ENCODE results near the gene ST3GAL4. TPM values are rescaled to one million over a fixed set of nuclear protein-coding genes. Genes with fewer than 3 reads are reported as not detected.

The ST3GAL4 gene
- total RNA-seq, 1 donor from 2014 or later = 0.71 TPM

DNA sequence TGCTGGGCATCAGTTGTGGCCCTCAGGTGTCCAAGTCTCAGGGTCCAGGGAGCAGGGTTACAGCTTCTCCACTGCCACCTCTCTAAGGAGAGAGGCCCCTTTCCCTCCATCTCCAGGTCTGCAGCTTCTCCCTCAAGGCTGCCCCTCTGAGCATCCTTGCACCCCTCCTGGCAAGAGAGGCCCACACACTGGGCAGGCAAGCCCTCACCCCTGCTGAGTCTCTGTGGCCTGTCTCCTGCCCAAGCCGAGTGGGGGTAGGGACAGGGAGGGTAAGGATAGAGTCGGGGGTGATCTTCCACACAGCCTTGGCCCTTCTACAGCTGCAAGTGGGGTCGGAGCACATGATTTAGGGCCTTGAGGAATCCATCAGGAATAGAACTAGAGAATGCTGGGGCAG, 76.6 kb downstream of the ST3GAL4 start:
- Mint-ChIP-seq H3K4me3 (no peak overlapping the region), H3K4me1 (peaks cover 2% of the 10 kb centered on the region), H3K9me3 (no peaks in the 10 kb centered on the region), H3K27me3 (no peaks in the 10 kb centered on the region), H3K36me3 (ENCODE audit: low read depth) (no peaks in the 10 kb centered on the region), H3K27ac (no peak overlapping the region)
- POLR2A ChIA-PET = no interaction called here
- intact Hi-C loops (cut with micrococcal nuclease) = no loop called here
- TF ChIP-seq, protein P1, sequence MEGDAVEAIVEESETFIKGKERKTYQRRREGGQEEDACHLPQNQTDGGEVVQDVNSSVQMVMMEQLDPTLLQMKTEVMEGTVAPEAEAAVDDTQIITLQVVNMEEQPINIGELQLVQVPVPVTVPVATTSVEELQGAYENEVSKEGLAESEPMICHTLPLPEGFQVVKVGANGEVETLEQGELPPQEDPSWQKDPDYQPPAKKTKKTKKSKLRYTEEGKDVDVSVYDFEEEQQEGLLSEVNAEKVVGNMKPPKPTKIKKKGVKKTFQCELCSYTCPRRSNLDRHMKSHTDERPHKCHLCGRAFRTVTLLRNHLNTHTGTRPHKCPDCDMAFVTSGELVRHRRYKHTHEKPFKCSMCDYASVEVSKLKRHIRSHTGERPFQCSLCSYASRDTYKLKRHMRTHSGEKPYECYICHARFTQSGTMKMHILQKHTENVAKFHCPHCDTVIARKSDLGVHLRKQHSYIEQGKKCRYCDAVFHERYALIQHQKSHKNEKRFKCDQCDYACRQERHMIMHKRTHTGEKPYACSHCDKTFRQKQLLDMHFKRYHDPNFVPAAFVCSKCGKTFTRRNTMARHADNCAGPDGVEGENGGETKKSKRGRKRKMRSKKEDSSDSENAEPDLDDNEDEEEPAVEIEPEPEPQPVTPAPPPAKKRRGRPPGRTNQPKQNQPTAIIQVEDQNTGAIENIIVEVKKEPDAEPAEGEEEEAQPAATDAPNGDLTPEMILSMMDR (IDR thresholded peaks at IDR 0.05) = no peak
- no peak for ATAC-seq (ENCODE audit: low read depth)
- no peak for DNase-seq
- CTCF ChIA-PET = interaction anchor here (1.4 to 1.9 kb wide), 2 partner anchors 9 to 49 kb away, joined by 4 read pairs; no protein-coding TSS in a partner anchor

DNA sequence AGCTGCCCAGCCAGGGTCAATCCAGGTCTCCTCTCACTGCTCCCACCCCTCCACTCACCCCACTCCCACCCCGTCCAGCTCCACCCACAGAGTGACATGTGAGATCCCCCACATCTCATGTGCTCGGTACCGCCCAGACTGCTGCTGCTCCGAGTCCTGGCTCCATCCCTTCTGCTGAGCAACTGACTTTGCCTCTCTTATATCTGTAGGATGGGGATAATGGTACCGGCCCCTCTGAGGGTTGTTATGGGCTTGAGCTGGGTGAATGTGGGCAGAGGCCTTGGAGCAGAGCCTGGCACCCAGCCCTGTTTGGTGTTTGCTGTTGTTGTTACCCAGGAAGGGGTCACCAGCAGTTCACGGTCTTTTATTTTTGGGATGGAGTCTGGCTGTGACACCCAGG, 77.0 kb downstream of the ST3GAL4 start:
- no peak overlapping the region for H3K27ac Mint-ChIP-seq
- H3K36me3 Mint-ChIP-seq (ENCODE audit: low read depth) = no peaks in the 10 kb centered on the region
- TF ChIP-seq, protein P1 (IDR thresholded peaks at IDR 0.05) = no peak
- no peaks in the 10 kb centered on the region for H3K27me3 Mint-ChIP-seq
- intact Hi-C loops (cut with micrococcal nuclease) = no loop called here
- no peaks in the 10 kb centered on the region for H3K4me1 Mint-ChIP-seq
- H3K4me3 Mint-ChIP-seq = no peak overlapping the region
- no peak for DNase-seq
- CTCF ChIA-PET = interaction anchor here (1.9 kb wide), 1 partner anchor 9 kb away, joined by 4 read pairs; no protein-coding TSS in a partner anchor
- H3K9me3 Mint-ChIP-seq = no peaks in the 10 kb centered on the region
- ATAC-seq (ENCODE audit: low read depth) = no peak
- POLR2A ChIA-PET = no interaction called here

DNA sequence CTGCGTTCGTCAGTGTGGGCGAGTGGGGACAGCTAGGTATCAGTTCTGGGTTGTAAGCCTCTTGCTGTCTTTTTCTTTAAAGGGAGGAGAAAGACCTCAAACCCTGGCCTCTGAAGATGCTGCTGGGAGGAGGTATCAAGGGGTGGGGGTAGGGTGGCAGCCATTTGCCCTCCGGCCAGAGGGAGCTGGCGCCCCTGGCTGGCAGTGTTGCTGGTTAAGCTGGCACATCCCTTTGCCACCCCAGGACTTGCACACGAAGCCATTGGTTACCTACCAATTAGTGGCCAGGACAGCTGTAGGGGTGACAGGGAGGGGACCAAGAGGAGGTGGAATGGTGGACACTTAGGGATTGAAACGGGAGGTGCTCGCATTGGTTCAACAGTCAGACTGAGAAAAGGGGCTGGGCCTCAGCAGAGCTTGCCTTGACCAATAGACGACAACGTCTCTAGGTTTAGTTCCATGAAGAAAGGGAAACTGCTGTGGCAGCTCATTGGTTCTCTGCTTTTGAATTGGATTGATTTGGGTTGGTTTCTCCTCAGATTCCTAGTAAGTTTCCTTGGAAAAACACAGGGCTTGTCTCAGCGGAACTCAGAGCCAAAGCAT, 77.9 kb downstream of the ST3GAL4 start:
- Mint-ChIP-seq H3K36me3 (ENCODE audit: low read depth) (no peaks in the 10 kb centered on the region), H3K9me3 (no peaks in the 10 kb centered on the region), H3K27ac (no peak overlapping the region), H3K4me3 (no peak overlapping the region), H3K4me1 (no peaks in the 10 kb centered on the region), H3K27me3 (no peaks in the 10 kb centered on the region)
- ChIA-PET POLR2A (no interaction called here), CTCF (interaction anchor here (1.9 kb wide), 1 partner anchor 8 kb away, joined by 4 read pairs; no protein-coding TSS in a partner anchor)
- intact Hi-C loops (cut with micrococcal nuclease) = no loop called here
- ATAC-seq (ENCODE audit: low read depth) = no peak
- no peak for DNase-seq
- TF ChIP-seq, protein P1 (IDR thresholded peaks at IDR 0.05) = no peak

DNA sequence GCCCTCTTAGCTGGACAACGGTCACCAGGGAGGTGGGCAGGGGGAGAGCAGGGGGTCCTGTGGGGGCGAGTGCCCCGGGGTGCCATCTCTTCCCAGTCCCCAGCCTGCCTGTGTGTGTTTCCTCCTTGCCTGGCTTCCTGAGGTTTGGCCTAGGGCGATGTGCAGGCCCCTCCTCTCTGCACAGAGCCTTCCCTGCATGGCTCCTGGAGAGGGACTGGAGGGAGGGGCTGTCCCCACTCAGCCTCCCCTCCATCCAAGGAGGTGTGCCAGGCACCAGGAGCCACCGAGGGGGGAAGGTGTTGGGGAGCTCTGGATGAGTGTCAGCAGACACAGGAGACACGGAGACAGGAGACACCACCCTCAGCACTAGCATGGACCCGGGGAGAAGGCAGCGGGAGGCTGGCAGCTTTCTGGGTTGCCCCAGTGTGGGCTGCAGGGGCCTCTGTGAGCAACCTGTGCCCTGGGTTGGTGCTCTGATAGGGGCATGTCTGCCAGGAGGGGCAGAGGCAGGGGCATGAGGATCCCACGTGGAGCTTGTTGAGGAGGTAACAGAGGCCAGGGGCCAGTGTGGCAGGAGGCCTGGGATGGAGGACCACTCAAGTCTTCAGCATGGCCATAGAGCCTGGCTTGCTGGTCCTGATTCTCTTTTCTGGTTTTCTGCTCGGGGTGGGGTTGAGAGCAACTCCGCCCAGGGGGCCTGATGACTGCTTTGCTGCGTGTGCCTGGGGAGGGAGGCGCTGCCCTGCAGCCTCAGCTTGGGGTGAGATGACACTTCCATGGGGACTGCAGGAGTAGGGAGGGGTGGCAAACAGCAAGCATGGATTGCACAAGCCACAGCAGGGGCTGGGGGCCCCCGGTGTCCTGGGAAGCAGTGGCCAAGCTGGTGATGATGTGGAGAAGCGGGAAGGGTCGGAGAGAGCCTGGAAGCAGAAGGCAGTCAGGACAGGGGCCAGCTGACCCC, 78.8 kb downstream of the ST3GAL4 start:
- no peaks in the 10 kb centered on the region for H3K36me3 Mint-ChIP-seq (ENCODE audit: low read depth)
- H3K4me1 Mint-ChIP-seq = no peaks in the 10 kb centered on the region
- H3K27me3 Mint-ChIP-seq = no peaks in the 10 kb centered on the region
- CTCF ChIA-PET = no interaction called here
- intact Hi-C loops (cut with micrococcal nuclease) = no loop called here
- H3K9me3 Mint-ChIP-seq = no peaks in the 10 kb centered on the region
- TF ChIP-seq, protein P1 (IDR thresholded peaks at IDR 0.05) = no peak
- POLR2A ChIA-PET = no interaction called here
- no peak overlapping the region for H3K27ac Mint-ChIP-seq
- DNase-seq (no peak), ATAC-seq (ENCODE audit: low read depth) (no peak)
- no peak overlapping the region for H3K4me3 Mint-ChIP-seq

DNA sequence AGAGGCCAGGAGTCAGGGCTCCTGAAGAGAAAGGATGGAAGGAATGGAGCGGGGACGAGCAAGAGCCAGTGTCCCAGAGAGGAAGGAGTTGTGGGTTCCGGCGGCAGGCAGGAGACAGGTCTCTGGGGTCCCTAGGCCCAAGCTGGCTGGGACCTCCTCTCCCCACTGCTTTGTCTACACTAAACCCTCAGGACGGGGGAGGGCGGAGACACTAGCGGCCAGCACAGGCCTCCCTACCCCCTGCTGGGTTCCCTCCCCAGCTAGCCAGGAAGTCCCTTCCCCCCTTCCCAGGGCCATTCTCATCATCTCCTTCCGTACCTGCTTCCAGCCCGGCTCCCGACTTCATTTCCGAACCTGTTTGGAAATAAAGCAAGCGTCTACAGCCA, 79.5 kb downstream of the ST3GAL4 start:
- H3K4me1 Mint-ChIP-seq = no peaks in the 10 kb centered on the region
- no peak for ATAC-seq (ENCODE audit: low read depth)
- H3K27me3 Mint-ChIP-seq = no peaks in the 10 kb centered on the region
- H3K4me3 Mint-ChIP-seq = no peak overlapping the region
- no peak overlapping the region for H3K27ac Mint-ChIP-seq
- DNase-seq = no peak
- H3K36me3 Mint-ChIP-seq (ENCODE audit: low read depth) = no peaks in the 10 kb centered on the region
- ChIA-PET POLR2A (no interaction called here), CTCF (no interaction called here)
- no peaks in the 10 kb centered on the region for H3K9me3 Mint-ChIP-seq
- intact Hi-C loops (cut with micrococcal nuclease) = no loop called here
- TF ChIP-seq, protein P1 (IDR thresholded peaks at IDR 0.05) = no peak

Data from activated B cell treated with CpG ODN at 0.5 μM for 24 hours (primary cell).